GM21528 (cell line): Measurements from ENCODE around the gene PACS1.
"Not testable (repeated sequence)": the region's sequence is repeated elsewhere in the genome, so short reads cannot be mapped to it uniquely, and the experiment has no call there.

Experiments
- ATAC-seq: cut with Tn5 transposase; IDR thresholded peaks from one replicate; pipeline ENCODE4 v1.9.1; 2021; ENCODE audit warnings: mild to moderate bottlenecking, moderate library complexity; ENCODE audit not compliant: unreplicated experiment, low FRiP score

PACS1 gene

GRCh38 chr11:66106786-66107599, 36.9 kb downstream of the PACS1 start:
- no peak for ATAC-seq

GRCh38 chr11:66107600-66108510, 37.8 kb downstream of the PACS1 start:
- ATAC-seq = no peak

GRCh38 chr11:66109294-66109693, 39.2 kb downstream of the PACS1 start:
- ATAC-seq = no peak

DNA sequence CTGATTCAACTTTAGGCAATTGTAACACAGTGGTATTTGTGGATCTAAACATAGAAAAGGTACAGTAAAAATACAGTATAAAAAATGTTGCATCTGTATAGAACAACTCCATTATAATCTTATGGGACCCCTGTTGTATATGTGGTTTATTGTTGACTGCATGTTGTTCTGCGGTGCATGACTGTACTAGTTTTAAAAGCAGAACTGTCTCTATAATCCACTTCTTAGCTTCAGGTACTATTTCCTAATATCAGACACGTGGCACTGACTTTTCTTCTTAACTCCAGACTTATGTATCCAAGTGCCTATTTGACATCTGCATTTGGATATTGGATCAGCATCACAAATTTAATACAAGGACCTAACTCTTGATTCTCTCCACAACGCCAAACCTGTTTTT, 41.1 kb downstream of the PACS1 start:
- ATAC-seq = no peak

GRCh38 chr11:66112041-66112491, 42.0 kb downstream of the PACS1 start:
- ATAC-seq = no peak

DNA sequence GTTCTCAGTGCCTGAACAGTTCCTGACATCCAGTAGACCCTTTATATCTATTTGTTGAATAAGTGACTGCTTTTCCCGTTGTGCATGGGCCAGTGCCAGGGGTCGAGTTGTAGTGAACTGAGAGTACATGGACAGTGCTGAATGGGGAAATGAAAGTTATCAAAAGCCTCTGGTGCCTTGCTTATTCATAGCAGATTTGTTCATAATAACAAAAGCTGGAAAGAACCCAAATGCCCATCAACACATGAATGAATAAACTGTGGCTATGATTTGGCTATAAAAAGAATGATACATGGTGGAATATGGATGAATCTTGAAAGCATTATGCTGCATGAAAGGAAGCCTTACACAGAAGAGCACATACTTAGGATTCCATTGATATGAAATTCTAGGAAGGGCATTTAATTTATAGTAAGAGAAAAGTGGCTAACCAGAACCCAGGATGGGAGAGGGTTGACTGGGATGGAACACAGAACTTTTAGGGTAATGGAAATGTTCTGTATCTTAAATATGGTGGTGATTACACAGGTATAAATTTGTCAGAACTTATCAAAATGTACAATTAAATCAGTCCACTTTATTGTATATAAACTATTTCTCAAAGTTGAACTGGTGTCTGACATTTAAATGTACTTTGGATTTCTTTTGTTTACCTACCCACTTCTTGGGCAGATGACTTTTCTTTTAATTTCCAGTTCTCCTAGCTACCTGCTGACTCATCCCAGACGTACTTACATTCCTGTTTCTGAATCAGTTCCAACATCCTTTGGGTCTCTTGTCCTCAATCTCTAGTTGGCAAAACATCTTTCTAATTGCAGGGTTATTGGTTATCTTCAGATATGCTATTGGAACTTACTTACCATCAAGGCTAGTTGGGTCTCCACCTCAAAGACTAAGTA, 42.8 kb downstream of the PACS1 start:
- no peak for ATAC-seq

- not testable (repeated sequence) for ATAC-seq
These were observed 44.9 kb downstream of the PACS1 start for GRCh38 chr11:66114957-66115356.

DNA sequence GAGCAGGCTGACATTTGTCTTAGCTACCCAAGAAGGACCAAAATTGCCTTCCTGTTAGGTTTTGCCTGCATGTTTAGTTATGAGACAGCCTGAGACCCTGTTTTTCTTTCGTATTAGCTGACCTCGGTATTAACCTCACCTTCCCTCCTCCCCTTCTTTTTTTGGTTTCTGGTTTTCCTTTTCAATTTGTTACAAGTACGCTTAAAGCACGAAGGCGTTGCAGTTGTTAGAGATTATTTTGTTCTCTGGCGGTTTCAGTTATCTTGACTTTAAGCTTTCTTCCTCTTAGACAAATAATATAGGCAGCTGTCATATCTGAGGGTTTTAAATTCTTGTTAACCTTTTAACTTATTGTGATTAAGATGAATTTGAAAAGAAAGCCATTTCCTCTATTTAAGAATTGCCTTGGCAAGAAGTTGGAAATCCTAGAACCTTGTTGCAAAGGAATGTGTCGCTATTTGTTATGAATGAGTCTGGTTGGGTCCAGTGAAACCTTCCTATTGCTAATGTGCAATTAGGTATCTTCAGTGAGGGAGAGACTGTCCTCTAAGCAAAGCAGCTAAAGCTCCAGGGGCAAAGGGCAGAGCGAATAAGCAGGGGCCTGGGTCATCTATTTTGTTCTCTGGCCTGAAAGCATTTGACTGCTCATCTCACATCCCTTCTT, 45.7 kb downstream of the PACS1 start:
- ATAC-seq = peak; percentile 53

DNA sequence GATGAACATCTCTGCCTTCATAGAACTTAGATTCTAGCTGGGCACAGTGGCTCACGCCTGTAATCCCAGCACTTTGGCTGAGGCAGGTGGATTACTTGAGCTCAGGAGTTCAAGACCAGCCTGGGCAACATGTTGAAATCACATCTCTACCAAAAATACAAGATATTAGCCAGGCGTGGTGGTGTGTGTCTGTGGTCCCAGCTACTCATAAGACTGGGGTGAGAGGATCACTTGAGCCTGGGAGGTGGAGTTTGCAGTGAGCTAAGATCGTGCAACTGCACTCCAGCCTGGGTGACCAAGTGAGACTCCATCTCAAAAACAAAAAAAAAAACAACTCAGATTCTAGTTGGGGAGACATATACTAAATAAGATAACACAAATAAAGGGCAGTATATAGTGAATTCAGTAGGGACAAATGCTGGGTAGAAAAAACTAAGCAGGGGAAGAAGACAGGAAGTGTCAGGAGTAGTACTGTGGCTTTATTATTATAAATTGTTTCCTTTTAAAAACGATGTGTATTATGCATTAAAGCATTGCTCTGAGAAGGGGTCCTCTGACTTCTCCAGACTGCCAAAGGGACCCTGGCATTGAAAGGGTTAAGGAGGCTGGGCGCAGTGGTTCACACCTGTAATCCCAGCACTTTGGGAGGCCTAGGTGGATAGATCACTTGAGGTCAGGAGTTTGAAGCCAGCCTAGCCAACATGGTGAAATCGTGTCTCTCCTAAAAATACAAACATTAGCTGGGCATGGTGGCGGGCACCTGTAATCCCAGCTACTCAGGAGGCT, 46.7 kb downstream of the PACS1 start:
- ATAC-seq = no peak

DNA sequence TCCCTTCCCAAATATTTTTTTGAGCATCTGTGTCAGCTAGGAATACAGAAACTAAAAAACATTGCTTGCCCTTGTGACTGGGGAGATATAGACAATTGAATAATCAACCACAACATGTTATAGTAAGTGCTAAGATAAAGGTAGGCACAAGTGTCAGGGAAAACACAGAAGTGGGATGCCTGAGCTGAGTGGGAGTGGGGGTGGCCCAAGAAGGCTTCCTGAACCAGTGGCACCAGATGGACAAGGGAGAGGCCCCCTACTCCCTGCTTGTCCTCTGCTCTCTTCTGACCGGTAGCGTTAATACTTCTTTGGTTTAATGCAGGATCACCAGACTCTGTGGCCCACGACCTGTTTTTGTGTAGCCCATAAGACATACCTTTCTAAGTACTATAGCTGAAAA, 48.8 kb downstream of the PACS1 start:
- ATAC-seq = no peak

DNA sequence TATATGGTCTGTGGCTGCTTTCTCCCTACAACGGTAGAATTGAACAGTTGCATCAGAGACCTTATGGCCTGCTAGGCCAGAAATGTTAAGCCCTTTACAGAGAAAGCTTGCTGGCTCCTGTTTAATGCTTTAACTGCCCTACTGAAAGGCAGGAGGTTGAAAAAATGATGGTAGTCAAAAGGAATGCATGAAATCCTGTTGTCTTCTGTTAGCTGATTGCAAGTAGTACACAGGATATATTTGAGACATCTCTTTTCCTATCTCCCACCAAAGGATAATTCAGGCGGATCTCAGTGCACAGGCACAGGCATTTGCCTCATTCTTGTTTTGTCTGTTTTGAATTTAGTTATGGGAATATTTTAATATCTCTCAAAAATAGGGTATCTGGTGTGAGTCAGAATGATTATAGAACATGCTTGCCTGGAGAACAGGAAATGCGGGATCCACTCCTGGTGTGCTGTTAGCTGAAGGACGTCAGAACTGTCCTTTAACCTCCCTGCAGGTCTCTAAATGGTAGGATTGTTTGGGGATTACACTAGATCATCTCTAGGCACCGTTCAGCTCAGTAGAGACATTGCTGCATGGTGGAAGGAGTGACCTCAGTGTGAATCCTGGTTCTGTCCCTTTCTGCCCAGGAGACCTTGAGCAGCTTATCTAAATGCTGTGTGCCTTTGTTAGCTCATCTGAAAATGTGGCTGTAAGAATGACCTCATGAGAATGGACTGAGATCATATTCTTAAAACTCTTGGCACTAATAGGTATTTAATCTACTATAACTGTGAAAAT, 49.5 kb downstream of the PACS1 start:
- ATAC-seq = no peak

DNA sequence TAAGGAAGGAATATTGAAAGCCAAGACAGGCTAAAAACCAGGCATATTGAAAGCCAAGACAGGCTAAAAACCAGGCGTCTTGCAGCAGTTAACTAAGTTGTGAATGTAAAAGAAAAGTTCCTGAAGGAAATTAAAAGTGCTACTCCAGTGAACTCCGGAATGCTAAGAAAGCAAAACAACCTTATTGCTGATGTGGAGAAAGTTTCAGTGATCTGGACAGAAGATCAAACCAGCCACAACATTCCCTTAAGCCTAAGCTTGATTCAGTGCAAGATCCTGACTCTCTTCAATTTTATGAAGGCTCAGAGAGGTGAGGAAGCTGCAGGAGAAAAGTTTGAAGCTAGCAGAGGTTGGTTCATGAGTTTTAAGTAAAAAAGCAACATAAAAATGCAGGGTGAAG, 51.4 kb downstream of the PACS1 start:
- no peak for ATAC-seq

DNA sequence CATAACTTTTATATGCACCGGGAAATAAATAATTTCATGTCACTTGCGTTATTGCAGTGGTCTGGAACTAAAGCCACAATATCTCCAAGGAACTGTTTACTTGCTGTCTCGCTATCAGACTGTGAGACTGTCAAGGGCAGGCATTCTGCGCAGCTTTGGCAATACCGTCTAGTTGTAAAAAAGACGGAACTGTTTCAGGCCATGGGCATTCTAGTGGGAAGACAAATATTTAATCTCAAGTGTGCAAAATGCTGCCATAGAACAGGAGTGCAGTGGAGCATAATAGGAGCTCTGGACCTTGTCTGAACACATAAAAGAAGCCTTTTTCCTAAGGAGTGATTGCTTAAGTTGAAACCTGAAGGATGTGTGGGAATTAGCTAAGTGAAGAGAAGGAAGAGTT, 53.8 kb downstream of the PACS1 start:
- no peak for ATAC-seq

DNA sequence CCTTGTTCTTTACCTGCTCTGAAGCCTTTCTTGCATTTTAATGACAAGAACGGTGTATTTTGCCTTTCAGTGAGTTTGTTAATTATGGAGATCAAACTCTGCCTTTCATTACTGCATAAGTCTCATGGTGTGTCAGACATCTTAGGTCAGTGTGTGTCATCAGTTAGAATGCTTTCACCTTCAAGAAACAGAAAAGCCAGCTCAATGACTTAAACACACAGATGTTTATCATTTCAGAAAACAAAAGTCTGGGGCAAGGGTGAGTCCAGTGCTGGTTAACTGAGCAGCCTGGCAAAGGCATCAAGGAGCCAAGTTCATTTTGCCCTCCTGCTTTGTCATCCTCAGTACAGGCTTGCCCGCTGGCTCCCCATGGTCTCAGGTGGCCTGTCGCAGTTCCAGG, 54.5 kb downstream of the PACS1 start:
- no peak for ATAC-seq

DNA sequence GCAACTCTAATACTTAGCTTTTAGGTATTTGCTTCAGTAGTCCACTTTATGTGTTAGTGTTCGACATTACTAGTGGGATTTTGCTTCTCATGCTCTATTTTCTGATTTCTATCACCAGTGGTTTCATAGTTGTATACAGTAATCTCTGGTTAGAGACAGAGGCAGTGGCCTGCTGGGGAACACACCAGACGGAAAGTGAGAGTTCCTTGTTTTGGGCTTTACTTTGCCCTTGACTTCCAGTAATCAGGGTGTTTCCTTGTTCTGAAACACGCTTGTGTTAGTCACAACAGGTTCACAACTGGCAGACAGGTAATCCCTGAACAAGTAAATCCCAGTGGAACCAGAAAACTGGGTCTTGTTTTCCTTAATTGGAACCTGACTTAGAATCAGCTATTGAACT, 56.0 kb downstream of the PACS1 start:
- ATAC-seq = no peak

- ATAC-seq = peak; percentile 48
These were observed 56.9 kb downstream of the PACS1 start for GRCh38 chr11:66126808-66127555.

- no peak for ATAC-seq
These were observed 60.9 kb downstream of the PACS1 start for GRCh38 chr11:66130978-66131377.
